ENCODE data around the gene CNN2.

- TF ChIP-seq CTCF (IDR thresholded peaks at IDR 0.05; ENCODE audit: borderline replicate concordance, extremely low read depth, low read length, poor library complexity, severe bottlenecking) (no peak), EZH2 (IDR thresholded peaks at IDR 0.05; ENCODE audit: borderline replicate concordance, low read depth, low read length, severe bottlenecking) (no peak)
Measured at GRCh38 chr19:998064-998463, 28.3 kb upstream of the CNN2 start.

Data from DND-41 (cell line).